K562 (cell line): ENCODE measurements around the gene PUS3.

ENCODE experiments used
- ZNF124 ChIP-seq: sonication (generic); formaldehyde crosslinking; IDR thresholded peaks from 2 replicates; pipeline ENCODE4 v1.8.1; 2022; ENCODE audit warnings: missing genetic modification reagents
- ZNF311 ChIP-seq: fragments of 250-450 bp; sonication (Bioruptor Pico); IDR thresholded peaks from 2 replicates; pipeline ENCODE4 v1.4.0; 2020; ENCODE audit warnings: mild to moderate bottlenecking, moderate library complexity
- TF ChIP-seq, protein P1 (sequence below): sonication (generic); formaldehyde crosslinking; IDR thresholded peaks from 2 replicates; pipeline ENCODE4 v1.8.0; 2022; ENCODE audit warnings: mild to moderate bottlenecking, low read depth, missing genetic modification reagents

DNA sequence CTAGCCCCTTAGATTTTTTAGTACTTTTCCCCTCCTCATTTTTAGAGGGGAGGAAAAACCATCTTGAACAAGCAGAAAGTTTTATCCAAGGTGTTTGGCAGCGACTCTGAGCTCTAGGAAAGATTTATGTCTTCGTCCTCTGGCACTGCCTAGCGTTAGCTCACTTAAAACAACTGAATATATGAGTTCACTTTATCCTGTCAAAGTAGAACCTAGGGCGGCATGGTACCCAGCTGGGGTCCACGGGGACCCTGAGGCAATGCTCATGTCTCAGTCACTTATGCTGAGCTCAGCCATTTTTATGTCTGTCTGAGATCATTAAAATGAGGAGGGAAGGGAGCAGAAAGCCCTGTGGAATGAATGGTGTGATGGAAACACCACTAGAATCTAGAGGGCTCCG, 28.7 kb upstream of the PUS3 start:
- no peak for TF ChIP-seq ZNF124 (CRISPR knock-in tag)
- no peak for TF ChIP-seq ZNF311 (CRISPR knock-in tag)
- TF ChIP-seq, protein P1, sequence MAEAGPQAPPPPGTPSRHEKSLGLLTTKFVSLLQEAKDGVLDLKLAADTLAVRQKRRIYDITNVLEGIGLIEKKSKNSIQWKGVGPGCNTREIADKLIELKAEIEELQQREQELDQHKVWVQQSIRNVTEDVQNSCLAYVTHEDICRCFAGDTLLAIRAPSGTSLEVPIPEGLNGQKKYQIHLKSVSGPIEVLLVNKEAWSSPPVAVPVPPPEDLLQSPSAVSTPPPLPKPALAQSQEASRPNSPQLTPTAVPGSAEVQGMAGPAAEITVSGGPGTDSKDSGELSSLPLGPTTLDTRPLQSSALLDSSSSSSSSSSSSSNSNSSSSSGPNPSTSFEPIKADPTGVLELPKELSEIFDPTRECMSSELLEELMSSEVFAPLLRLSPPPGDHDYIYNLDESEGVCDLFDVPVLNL (CRISPR knock-in tag) = no peak
